HG02852 (cell line): ENCODE data around the gene WBP2NL.
"Not testable (repeated sequence)": the region's sequence is repeated elsewhere in the genome, so short reads cannot be mapped to it uniquely, and the experiment has no call there.

Source experiments
- ATAC-seq: cut with Tn5 transposase; IDR thresholded peaks from one replicate; pipeline ENCODE4 v1.9.1; 2021; ENCODE audit warnings: mild to moderate bottlenecking, moderate library complexity; ENCODE audit not compliant: unreplicated experiment

The WBP2NL gene

DNA sequence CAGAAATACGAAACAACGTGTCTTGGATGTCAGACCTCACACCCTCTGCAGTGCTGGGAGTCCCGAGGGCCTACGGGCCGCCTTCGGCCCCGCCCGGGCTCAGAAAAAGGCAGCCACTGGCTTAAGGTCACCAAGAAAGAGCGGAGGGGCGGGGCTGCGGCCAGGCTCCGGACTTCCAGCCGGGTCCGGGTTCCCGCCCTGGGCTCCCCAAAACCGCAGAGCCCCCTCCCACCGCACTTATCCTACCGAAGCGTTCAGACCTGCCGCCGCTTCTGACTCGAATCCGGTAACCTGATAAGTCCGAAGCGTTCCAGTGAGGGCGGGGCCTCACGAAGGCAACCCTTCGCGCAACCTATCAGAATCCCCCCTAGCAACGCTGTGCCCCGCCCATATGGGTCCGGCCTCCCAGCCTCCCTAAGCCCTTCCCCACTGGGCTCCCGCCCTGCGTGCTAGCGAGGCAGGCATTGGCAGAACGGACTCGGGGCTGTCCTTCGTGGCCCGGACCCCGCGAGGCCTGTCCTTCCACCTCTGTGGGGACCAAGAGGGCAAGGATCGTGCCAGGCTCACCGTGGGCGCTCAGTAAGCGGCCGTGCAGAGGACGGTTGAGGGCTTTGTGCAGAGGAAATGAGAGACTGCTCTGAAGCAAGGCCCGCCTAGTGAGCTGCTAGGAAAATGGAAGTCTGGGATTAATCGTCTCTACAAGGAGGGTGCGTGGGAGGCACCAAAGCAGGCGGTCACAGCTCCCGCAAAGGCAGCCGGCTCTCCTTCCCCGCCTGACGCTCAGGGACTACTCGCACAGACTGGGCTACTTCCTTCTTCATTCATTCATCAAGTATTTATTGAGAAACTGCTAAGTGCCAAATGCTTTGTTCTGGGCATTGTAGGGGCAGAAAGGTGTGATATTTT lies 72.2 kb downstream of the WBP2NL start, which contains the start of gene NAGA:
TSS of gene NAGA (minus strand) at position 296 of the 906 bp plus-strand sequence. CDS start 515 bp downstream, outside the sequence.
- ATAC-seq: peak; percentile 89

GRCh38 chr22:42071508-42071907 lies 72.9 kb downstream of the WBP2NL start:
- not testable (repeated sequence) for ATAC-seq

GRCh38 chr22:42072606-42073330 lies 74.2 kb downstream of the WBP2NL start:
- no peak for ATAC-seq

- ATAC-seq: no peak
These were observed 75.0 kb downstream of the WBP2NL start for GRCh38 chr22:42073621-42074041.

GRCh38 chr22:42074132-42074811 lies 75.7 kb downstream of the WBP2NL start, which contains the start of gene PHETA2:
TSS of gene PHETA2 (plus strand) at chr22:42074248. CDS start at chr22:42077294, 3,046 bp downstream.
- ATAC-seq: no peak

DNA sequence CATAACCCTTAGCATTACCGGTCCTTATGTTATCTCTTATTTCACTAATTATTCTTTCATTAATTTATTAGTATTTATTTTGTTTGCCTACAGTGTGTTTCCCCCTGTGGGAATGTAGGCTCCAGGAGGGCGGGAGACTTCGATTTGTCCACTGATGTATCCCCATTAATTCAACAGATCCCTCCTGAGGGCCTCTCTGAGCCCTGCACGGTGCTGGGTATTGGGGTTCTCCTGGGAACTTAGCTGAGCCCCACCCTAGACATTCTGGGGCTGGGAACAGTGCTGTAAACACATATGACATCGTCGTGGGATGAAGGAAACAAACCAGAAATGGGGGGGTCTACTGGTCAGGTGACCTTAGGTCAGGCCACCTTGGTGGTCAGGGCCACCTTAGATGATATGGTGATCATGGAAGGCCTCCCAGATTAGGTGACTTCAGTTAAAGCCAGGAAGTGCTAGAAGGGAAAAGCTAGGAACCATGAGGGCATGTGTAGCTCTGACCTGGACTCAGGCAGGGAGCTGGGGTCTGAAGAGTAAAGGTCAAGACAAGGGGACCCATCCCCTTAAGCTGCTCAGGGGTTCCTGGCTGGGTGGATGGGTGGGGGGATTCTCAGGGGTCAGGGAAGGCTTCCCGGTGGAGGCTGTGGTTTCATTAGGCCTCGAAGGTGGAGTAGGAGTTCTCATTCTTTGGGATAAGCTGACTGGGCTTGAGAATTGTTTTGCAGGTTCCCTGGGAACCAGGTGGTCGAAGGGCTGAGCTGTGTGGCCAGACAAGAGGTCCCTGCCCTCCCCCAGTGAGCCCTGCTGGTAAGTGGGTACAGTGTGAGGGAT lies 76.5 kb downstream of the WBP2NL start:
- ATAC-seq: no peak

GRCh38 chr22:42076764-42077485 lies 78.3 kb downstream of the WBP2NL start:
- ATAC-seq: no peak

- no peak for ATAC-seq
These were observed 79.0 kb downstream of the WBP2NL start for GRCh38 chr22:42077486-42078125.
